C1 segment of cervical spinal cord (tissue), 14 donors: ENCODE data around the gene ST3GAL2.
"Not testable (repeated sequence)": the region's sequence is repeated elsewhere in the genome, so short reads cannot be mapped to it uniquely, and the experiment has no call there.

Source experiments
- DNase-seq, 14 donors: peaks; one replicate each; lab custom pipeline; 2025; lab: John Stamatoyannopoulos, UW

The ST3GAL2 gene

GRCh38 chr16:70388006-70388680 lies 50.8 kb downstream of the ST3GAL2 start:
- DNase-seq: peak in 1 of 14 donors; percentile 20

- not testable (repeated sequence) for DNase-seq
Measured at GRCh38 chr16:70386289-70386986, 52.5 kb downstream of the ST3GAL2 start.

- no peak for DNase-seq
Measured at GRCh38 chr16:70383421-70383960, 55.4 kb downstream of the ST3GAL2 start.

GRCh38 chr16:70381604-70382342 lies 57.1 kb downstream of the ST3GAL2 start:
- DNase-seq: no peak

- peak; percentile 85 to 98 (median 96) for DNase-seq
Measured at GRCh38 chr16:70380919-70381603, 57.8 kb downstream of the ST3GAL2 start.

GRCh38 chr16:70380248-70380918 lies 58.5 kb downstream of the ST3GAL2 start:
- DNase-seq: peak in 6 of 14 donors; percentile 23 to 53 (median 42)

GRCh38 chr16:70378869-70379493 lies 59.9 kb downstream of the ST3GAL2 start:
- no peak for DNase-seq

- no peak for DNase-seq
Measured at GRCh38 chr16:70377782-70378181, 61.1 kb downstream of the ST3GAL2 start.

- DNase-seq: peak in 2 of 14 donors; percentile 32 to 92
Measured at GRCh38 chr16:70375636-70376611, 63.0 kb downstream of the ST3GAL2 start.

- DNase-seq: no peak
Measured at GRCh38 chr16:70374213-70374612, 64.7 kb downstream of the ST3GAL2 start.

- no peak for DNase-seq
Measured at GRCh38 chr16:70372921-70373728, 65.8 kb downstream of the ST3GAL2 start.

GRCh38 chr16:70370924-70371323 lies 68.0 kb downstream of the ST3GAL2 start:
- DNase-seq: no peak

- peak in 1 of 14 donors; percentile 27 for DNase-seq
Measured at GRCh38 chr16:70370145-70370544, 68.8 kb downstream of the ST3GAL2 start.

GRCh38 chr16:70364399-70364798 lies 74.5 kb downstream of the ST3GAL2 start:
- no peak for DNase-seq

- DNase-seq: no peak
Measured at GRCh38 chr16:70359552-70359951, 79.3 kb downstream of the ST3GAL2 start.

- DNase-seq: no peak
Measured at GRCh38 chr16:70349783-70350182, 89.1 kb downstream of the ST3GAL2 start.

GRCh38 chr16:70348991-70349390 lies 89.9 kb downstream of the ST3GAL2 start:
- DNase-seq: no peak

- no peak for DNase-seq
Measured at GRCh38 chr16:70345840-70346239, 93.1 kb downstream of the ST3GAL2 start.
